NCI-H524 treated with DMSO at 0.1 percent for 48 hours (cell line): ENCODE results near the gene ATP6V0C.
"Not testable (repeated sequence)": the region's sequence is repeated elsewhere in the genome, so short reads cannot be mapped to it uniquely, and the experiment has no call there.

Experiments
- DNase-seq: peaks from one replicate; lab custom pipeline; 2025; lab: John Stamatoyannopoulos, UW

The ATP6V0C gene

GRCh38 chr16:2550283-2550878 is 36.6 kb downstream of the ATP6V0C start:
- not testable (repeated sequence) for DNase-seq

- not testable (repeated sequence) for DNase-seq
Measured at GRCh38 chr16:2551420-2551889, 37.7 kb downstream of the ATP6V0C start.

- DNase-seq: not testable (repeated sequence)
Measured at GRCh38 chr16:2554709-2555425, 41.1 kb downstream of the ATP6V0C start.

GRCh38 chr16:2557150-2557549 is 43.4 kb downstream of the ATP6V0C start:
- DNase-seq: not testable (repeated sequence)

GRCh38 chr16:2560131-2560797 is 46.5 kb downstream of the ATP6V0C start:
- not testable (repeated sequence) for DNase-seq

- DNase-seq: not testable (repeated sequence)
Measured at GRCh38 chr16:2560798-2561133, 47.0 kb downstream of the ATP6V0C start.

- not testable (repeated sequence) for DNase-seq
Measured at GRCh38 chr16:2567506-2567905, 53.8 kb downstream of the ATP6V0C start.

GRCh38 chr16:2568573-2568972 is 54.8 kb downstream of the ATP6V0C start:
- not testable (repeated sequence) for DNase-seq
